Panc1 (cell line): ENCODE data around the gene ENTPD5.

Experiments used
- CTCF ChIP-seq: fragments of 450-650 bp; IDR thresholded peaks from 2 replicates; pipeline ENCODE4 v1.5.1; 2017; ENCODE audit warnings: mild to moderate bottlenecking
- TCF7L2 ChIP-seq: IDR thresholded peaks from 2 replicates; pipeline ENCODE4 v1.6.1; 2011; ENCODE audit warnings: mild to moderate bottlenecking, low read depth, low read length, inconsistent platforms

GRCh38 chr14:74034572-74034971 lies 15.5 kb upstream of the ENTPD5 start:
- TF ChIP-seq CTCF: no peak
- TF ChIP-seq TCF7L2: no peak
